ENCODE measurements around the gene RGS18.

RGS18 gene

GRCh38 chr1:192171123-192171522 is 12.9 kb downstream of the RGS18 start:
- no peak overlapping the region for H3K4me3 ChIP-seq (ENCODE audit: low read depth, low read length)
- TF ChIP-seq, protein P1, sequence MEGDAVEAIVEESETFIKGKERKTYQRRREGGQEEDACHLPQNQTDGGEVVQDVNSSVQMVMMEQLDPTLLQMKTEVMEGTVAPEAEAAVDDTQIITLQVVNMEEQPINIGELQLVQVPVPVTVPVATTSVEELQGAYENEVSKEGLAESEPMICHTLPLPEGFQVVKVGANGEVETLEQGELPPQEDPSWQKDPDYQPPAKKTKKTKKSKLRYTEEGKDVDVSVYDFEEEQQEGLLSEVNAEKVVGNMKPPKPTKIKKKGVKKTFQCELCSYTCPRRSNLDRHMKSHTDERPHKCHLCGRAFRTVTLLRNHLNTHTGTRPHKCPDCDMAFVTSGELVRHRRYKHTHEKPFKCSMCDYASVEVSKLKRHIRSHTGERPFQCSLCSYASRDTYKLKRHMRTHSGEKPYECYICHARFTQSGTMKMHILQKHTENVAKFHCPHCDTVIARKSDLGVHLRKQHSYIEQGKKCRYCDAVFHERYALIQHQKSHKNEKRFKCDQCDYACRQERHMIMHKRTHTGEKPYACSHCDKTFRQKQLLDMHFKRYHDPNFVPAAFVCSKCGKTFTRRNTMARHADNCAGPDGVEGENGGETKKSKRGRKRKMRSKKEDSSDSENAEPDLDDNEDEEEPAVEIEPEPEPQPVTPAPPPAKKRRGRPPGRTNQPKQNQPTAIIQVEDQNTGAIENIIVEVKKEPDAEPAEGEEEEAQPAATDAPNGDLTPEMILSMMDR (IDR thresholded peaks at IDR 0.05; ENCODE audit: insufficient read depth, low read depth, low read length, missing control alignments), result no peak
- DNase-seq (ENCODE audit: low read depth), result no peak

DNA sequence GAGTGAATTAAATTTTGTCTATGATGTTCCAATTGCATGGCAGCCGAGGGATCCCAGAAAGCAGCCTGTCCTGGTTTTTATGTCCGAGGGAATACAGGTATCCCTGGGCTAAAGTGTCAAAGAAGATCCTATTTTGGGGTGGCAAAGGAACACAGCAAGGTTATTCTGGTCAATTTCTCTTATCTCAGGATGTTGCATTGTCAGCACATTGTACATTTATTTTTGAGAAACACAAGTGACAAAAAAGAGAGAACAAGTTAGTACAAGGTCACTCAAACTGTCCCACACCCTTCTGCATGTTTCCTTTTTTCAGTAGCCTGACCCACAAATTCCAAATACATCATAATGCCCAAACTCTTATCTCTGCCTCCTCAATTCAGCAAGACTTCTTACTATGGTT is 17.7 kb downstream of the RGS18 start:
- TF ChIP-seq, protein P1 (IDR thresholded peaks at IDR 0.05; ENCODE audit: insufficient read depth, low read depth, low read length, missing control alignments), result no peak
- H3K4me3 ChIP-seq (ENCODE audit: low read depth, low read length), result no peak overlapping the region
- DNase-seq (ENCODE audit: low read depth), result no peak

DNA sequence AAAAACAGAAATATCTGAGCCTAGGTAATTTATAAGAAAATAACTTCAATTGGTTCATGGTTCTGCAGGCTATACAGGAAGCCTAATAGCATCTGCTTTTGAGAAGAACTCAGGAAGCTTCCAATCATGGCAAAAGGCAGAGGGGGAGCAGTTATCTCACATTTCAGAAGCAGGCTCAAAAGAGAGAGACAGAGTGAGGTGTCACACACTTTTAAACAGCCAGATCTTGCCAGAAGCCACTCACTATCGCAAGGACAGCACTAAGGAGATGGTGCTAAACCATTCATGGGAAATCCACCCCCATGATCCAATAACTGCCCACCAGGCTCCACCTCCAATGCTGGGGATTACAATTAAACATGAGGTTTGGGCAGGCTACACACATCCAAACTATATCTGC is 25.5 kb downstream of the RGS18 start:
- TF ChIP-seq, protein P1 (IDR thresholded peaks at IDR 0.05; ENCODE audit: insufficient read depth, low read depth, low read length, missing control alignments), result no peak
- no peak for DNase-seq (ENCODE audit: low read depth)
- H3K4me3 ChIP-seq (ENCODE audit: low read depth, low read length), result no peak overlapping the region

GRCh38 chr1:192186197-192186596 is 27.9 kb downstream of the RGS18 start:
- H3K4me3 ChIP-seq (ENCODE audit: low read depth, low read length), result no peak overlapping the region
- no peak for DNase-seq (ENCODE audit: low read depth)
- TF ChIP-seq, protein P1 (IDR thresholded peaks at IDR 0.05; ENCODE audit: insufficient read depth, low read depth, low read length, missing control alignments), result no peak

DNA sequence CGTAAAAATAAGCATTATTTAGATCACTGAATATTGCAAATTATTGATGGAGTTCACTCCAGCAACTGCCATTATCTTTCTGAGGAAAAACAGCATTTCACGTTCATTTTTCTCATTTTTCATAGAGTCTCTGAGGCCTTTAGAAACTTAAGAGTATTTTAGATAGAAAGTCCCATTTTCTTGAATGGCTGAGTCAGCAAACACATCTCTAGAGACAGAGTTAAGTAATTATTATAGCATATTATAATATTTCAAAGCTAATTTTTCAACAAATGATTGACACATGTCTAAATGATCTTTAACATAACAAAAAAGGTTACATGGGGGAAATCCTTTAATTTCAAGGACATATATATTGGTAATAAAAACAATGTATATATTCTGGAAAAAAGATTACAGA is 31.8 kb downstream of the RGS18 start:
- TF ChIP-seq, protein P1 (IDR thresholded peaks at IDR 0.05; ENCODE audit: insufficient read depth, low read depth, low read length, missing control alignments), result no peak
- DNase-seq (ENCODE audit: low read depth), result no peak
- no peak overlapping the region for H3K4me3 ChIP-seq (ENCODE audit: low read depth, low read length)

DNA sequence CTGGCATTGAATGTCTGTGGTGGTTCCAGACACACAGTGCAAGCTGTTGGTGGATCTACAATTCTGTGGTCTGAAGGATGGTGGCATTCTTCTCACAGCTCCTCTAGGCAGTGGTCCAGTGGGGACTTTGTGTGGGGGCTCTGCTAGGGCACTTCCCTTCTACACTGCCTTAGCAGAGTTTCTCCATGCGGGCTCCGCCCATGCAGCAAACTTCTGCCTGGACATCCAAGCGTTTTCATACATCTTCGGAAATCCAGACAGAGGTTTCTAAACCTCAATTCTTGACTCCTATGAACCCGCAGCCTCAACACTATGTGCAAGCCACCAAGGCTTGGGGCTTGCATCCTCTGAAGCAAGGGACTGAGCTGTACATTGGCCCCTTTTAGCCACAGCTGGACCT is 43.0 kb downstream of the RGS18 start:
- H3K4me3 ChIP-seq (ENCODE audit: low read depth, low read length), result no peak overlapping the region
- TF ChIP-seq, protein P1 (IDR thresholded peaks at IDR 0.05; ENCODE audit: insufficient read depth, low read depth, low read length, missing control alignments), result no peak
- no peak for DNase-seq (ENCODE audit: low read depth)

- no peak overlapping the region for H3K4me3 ChIP-seq (ENCODE audit: low read depth, low read length)
- TF ChIP-seq, protein P1 (IDR thresholded peaks at IDR 0.05; ENCODE audit: insufficient read depth, low read depth, low read length, missing control alignments), result no peak
Measured at GRCh38 chr1:192224396-192224795, 66.1 kb downstream of the RGS18 start.

More at GRCh38 chr1:192224396-192224795, 66.1 kb downstream of the RGS18 start:
- no peak for DNase-seq (ENCODE audit: low read depth)

Measured in GM12865 (cell line).